Hematopoietic multipotent progenitor cell treated with erythropoietin and hydrocortisone succinate and interleukin-3 and kit ligand, for 6 days (in vitro differentiated cells): ENCODE results near the gene ZNF878.
A peak's percentile ranks its signal among the peaks of the same experiment; 100 is the strongest.
"Not testable (repeated sequence)": the region's sequence is repeated elsewhere in the genome, so short reads cannot be mapped to it uniquely, and the experiment has no call there.

Source experiments
- DNase-seq: peaks from one replicate; pipeline ENCODE4 v3.0.0-alpha.2; 2015

ZNF878 gene

GRCh38 chr19:12052497-12053169, at the start of gene ZNF878:
ZNF878 (minus strand) TSS chr19:12052961; CDS start chr19:12052801, 160 bp downstream.
- peak; percentile 96 for DNase-seq

DNA sequence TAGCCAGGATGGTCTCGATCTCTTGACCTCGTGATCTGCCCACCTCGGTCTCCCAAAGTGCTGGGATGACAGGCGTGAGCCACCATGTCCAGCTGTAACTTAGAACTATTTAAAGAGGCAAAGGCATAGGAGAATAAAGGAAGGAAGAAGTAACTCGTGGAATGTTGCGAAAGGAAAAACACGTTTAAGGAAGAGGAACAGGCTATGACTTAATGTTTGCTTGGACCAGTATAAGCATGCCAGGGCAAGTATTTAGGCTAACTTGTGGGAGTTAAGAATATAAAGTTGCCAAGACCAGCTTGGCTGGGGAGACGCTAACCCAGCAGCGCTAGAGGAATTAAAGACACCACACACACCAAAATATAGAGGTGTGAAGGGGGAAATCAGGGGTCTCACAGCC, 45.3 kb upstream of the ZNF878 start:
- no peak for DNase-seq

GRCh38 chr19:12095111-12095790, 42.5 kb upstream of the ZNF878 start:
- peak; percentile 21 for DNase-seq

GRCh38 chr19:12093777-12094176, 41.0 kb upstream of the ZNF878 start:
- DNase-seq: no peak

DNA sequence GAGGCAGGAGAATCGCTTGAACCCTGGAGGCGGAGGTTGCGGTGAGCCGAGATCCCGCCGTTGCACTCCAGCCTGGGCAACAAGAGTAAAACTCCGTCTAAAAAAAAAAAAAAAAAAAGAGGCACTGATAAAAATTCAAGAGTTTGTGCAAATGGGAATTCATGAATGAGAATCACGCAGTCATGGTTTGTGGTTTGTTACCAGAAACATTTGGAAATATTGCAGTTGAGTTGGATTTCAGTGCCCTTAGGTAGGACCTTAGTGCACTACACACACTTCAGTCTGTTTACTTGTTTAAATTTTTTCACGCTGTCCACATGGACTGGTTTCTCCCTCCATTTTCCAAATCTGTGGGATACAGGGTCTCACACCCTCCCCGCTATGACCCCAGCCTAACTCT, 40.2 kb upstream of the ZNF878 start:
- peak; percentile 46 for DNase-seq

- peak; percentile 97 for DNase-seq
These were observed 39.5 kb upstream of the ZNF878 start for GRCh38 chr19:12092065-12092867.

DNA sequence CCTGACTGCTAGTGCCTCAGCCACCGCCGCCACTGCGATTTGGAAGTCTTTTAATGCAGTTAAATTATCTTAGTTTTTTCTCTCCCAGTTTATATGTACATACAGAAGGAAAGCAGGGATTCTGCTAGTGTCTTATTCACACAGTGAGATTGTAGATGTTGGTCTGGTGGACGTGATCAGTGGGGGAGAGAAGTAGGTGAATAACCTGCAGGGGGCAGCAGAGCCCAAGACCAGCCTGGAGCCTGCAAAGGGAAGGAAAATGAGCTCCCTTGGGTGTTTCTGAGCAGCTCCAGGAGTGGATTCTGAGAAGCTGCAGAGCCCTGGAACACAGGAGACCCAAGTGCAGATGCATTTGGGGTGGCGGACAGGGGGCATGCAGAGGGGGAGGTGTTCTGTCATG, 38.0 kb upstream of the ZNF878 start:
- peak; percentile 86 for DNase-seq

DNA sequence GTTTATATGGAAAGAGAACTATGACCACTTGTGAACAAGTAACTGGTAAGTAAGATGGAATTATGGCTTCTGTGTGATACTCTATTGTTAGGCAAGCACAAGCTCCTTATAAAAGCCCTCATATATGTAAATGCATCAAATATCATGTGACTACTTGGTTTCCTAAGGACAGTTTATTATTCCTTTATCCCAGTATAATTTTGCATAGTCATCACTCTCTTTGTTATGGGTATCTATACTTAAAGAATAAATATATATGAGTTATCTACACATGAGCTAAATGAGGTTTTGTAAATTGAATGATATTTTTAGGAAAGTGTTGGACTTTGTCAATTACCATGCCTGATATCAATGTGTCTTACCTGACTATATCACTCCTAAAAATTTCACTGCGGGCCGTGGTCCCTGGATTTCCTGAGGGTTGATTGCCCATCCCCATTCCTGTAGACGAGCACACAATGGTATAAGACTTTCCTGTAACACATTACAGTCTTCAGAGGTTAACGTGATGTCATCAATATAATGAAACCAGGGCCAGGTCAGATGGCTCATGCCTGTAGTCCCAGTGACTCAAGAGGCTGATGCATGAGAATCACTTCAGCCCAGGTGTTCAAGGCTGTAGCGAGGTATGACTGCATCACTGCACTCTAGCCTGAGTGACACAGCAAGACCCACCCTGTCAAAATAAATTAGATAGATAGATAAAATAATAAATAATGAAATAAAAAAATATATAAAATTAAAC, 32.5 kb upstream of the ZNF878 start:
- DNase-seq: no peak

GRCh38 chr19:12083336-12083735, 30.6 kb upstream of the ZNF878 start:
- not testable (repeated sequence) for DNase-seq

GRCh38 chr19:12077375-12077774, 24.6 kb upstream of the ZNF878 start:
- no peak for DNase-seq

DNA sequence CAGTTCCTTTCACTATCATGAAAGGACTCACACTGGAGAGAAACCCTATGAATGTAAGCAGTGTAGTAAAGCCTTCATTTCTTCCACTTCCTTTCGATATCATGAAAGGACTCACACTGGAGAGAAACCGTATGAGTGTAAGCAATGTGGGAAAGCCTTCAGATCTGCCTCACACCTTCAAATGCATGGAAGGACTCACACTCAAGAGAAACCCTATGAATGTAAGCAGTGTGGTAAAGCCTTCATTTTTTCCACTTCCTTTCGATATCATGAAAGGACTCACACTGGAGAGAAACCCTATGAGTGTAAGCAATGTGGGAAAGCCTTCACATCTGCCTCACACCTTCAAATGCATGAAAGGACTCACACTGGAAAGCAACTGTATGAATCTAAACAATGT, 23.6 kb upstream of the ZNF878 start:
- not testable (repeated sequence) for DNase-seq

DNA sequence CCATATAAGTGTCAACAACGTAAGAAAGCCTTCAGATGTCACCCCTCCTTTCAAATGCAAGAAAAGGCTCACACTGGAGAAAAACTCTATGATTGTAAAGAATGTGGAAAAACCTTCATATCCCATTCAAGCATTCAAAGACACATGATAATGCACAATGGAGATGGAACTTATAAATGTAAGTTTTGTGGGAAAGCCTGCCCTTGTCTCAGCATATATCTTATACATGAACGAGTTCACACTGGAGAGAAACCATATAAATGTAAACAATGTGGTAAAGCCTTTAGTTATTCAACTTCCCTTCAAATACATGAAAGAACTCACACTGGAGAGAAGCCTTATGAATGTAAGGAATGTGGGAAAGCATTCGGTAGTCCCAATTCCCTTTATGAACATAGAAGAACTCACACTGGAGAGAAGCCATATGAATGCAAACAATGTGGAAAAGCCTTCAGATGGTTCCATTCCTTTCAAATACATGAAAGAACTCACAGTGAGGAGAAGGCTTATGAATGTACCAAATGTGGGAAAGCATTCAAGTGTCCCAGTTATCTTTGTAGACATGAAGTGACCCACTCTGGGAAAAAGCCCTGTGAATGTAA, 22.9 kb upstream of the ZNF878 start:
- no peak for DNase-seq

DNA sequence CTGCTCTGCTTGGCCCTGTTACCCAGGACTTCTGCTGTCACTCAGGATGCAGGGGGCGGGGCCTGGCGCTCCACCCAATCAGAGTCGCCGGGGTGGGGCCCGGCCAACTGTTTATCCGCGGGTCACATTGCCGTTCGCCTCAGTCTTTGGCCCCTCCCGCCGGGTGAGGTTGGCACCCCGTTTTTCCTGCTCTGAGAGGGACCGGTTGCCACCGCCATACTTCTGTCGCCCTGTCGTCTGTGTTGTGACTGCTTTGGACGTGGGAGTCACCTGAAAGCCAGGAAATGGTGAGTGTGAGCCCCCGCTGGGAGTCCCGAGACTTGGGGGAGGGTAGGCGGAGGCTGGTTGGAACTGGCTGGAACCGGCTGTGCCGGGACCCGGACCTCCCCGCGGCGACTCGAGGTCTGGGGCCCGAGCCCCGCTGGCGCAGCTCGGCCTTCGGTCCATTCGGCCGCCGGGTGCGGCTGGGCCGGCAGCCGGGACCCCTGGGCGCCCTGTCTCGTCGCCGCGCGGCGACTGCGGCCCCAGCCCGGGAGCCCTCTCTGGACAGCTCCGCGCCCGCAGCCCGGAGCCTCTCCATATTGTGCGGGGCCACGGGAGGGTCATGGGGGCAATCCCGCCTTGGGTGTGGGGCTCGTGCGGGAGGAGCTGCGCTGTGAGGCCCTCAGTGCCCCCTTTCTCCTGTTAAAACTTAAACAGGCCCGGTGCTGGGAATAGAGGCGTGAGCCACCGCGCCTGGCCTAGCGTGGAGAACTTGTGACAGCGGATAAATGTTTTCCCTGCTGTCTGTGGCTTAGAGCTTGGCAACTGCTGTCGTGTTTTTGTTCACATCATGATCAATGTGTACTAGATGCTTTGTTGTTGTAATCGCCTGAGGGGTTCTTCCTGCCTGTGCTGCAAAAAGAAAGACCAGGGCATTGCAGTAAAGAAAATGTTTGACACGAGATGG, 12.1 kb upstream of the ZNF878 start, which contains the start of gene ZNF844:
Gene ZNF844 (plus strand): TSS at position 142 of the 949 bp plus-strand sequence. CDS start 143 bp downstream, at position 285.
- peak; percentile 88 for DNase-seq

DNA sequence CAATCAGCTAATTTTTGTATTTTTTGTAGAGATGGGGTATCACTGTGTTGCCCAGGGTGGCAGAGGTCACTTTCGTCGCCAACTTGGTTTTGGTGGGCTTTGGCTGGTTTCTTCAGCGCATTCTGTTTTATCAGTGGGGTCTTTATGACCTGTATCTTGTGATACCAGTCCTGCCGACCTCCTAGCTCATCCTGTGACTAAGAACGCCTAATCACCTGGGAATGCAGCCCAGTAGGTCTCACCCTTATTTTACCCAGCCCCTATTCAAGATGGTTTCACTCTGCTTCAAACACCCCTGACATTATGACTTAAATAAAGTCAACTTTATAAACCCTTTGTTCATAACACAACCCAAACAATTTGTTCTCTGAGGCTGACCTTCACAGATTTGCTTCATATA, 3.0 kb upstream of the ZNF878 start:
- no peak for DNase-seq

GRCh38 chr19:12052091-12052496, 667 bp downstream of the ZNF878 start:
- peak; percentile 27 for DNase-seq

DNA sequence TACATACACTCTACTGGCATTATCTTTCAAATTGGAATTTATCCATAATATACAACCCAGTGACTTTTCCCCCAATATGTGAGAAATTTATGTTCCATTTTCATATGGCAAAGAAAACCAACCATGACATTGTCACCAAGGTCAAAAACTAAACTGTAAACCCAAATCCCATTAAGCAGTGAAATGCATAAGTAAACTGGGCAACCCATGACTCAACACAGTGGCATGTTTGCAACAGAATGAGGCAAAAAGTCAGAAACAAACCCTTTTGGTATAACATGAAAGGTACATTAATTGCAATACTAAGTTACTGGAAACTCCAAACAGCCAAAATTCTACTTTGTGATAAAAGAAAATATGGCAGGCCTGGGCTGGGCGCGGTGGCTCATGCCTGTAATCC, 4.9 kb downstream of the ZNF878 start:
- DNase-seq: no peak

DNA sequence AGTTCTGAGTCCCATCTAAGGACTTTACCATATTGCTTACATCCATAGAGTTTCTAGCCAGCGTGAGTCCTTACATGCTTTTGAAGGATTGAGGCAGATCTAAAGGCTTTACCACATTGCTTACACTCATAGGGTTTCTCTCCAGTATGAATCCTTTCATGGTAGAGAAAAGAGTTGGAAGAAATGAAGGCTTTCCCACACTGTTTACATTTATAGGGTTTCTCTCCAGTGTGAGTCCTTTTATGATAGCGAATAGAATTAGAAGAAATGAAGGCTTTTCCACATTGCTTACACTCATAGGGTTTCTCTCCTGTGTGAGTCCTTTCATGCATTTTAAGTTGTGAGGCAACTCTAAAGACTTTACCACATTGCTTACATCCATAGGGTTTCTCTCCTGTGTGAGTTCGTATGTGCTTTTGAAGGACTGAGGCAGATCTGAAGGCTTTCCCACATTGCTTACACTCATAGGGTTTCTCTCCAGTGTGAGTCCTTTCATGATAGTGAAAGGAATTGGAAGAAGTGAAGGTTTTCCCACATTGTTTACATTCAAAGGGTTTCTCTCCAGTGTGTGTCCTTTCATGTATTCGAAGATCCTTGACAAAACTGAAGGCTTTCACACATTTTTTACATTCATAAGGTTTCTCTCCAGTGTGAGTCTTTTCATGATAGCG, 8.9 kb downstream of the ZNF878 start:
- DNase-seq: no peak

DNA sequence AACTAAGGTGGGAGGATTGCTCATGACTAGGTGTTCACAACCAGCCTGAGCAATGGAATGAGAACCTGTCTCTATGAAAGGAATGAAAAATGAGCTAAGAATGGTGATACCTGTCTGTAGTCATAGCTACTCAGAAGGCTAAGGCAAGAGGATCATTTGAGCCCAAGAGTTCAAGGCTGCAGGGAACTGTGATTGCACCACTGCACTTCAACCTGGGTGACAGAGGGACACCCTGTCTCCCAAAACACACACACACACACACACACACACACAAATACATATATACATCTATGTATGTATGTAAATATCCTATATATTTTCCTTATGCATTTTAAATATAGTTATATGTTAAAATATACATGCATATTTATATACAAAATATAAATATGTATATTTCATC, 9.9 kb downstream of the ZNF878 start:
- no peak for DNase-seq

GRCh38 chr19:12035220-12036172, 17.3 kb downstream of the ZNF878 start, which contains the start of gene ZNF433:
ZNF433 (minus strand) TSS chr19:12035679; CDS start chr19:12035539, 140 bp downstream.
- peak; percentile 97 for DNase-seq
